ENCODE data around the gene AGAP1.

- no peak for TF ChIP-seq CTCF (IDR thresholded peaks at IDR 0.05; ENCODE audit: low read depth, low read length, missing input control)
- no peak for TF ChIP-seq EGR1 (IDR thresholded peaks at IDR 0.05; ENCODE audit: low read depth in 2 of 2)
- no peak for TF ChIP-seq JUND (IDR thresholded peaks at IDR 0.05)
- no peak for TF ChIP-seq REST (IDR thresholded peaks at IDR 0.05)
- no peak for TF ChIP-seq GABPA (IDR thresholded peaks at IDR 0.05 in 1 of 2, conservative IDR thresholded peaks at IDR 0.05 in 1 of 2)
- no peak for TF ChIP-seq RXRA (IDR thresholded peaks at IDR 0.05)
- TF ChIP-seq TAF1 (conservative IDR thresholded peaks at IDR 0.05): no peak
- TF ChIP-seq YY1 (IDR thresholded peaks at IDR 0.05): no peak
- no peak for TF ChIP-seq MAX (IDR thresholded peaks at IDR 0.05)
- no peak for TF ChIP-seq ATF3 (IDR thresholded peaks at IDR 0.05)
- no peak for TF ChIP-seq RAD21 (IDR thresholded peaks at IDR 0.05)
- TF ChIP-seq SP1 (IDR thresholded peaks at IDR 0.05): no peak
- TF ChIP-seq FOXA1 (IDR thresholded peaks at IDR 0.05): no peak
- TF ChIP-seq ZBTB33 (IDR thresholded peaks at IDR 0.05): no peak
Observed at GRCh38 chr2:236155406-236155805, 661.6 kb downstream of the AGAP1 start.

Measured in liver (tissue), 3 donors.